ENCODE measurements around the gene SPHK1. TPM values are rescaled to one million over a fixed set of nuclear protein-coding genes. Genes with fewer than 3 reads are reported as not detected.

SPHK1 gene
- total RNA-seq, 1 donor from 2014 or later: 120 TPM

DNA sequence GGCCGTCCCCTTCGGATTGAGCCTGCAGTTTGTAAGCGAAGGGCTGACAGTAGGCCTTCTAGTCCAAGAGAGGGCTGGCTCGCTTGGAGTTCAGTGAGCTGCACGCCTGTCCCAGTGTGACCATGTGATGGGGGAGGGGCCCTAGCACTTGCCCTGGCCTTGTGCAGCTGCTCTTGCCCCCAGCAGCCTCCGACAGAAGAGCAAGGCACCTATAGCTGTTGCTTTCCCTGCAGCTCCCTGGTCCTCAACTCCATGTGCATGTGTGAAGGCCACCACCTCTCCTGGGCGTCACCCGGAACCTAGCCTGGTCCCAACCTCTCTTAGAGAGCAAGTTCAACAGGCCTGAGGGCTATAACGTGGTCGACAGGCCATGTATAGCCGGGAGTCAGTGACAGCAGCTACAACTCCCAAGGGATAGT, 5.6 kb downstream of the SPHK1 start:
- Histone ChIP-seq H3K27me3 (no peaks in the 10 kb centered on the region), H3K9me3 (no peaks in the 10 kb centered on the region), H3K4me1 (peaks cover 0 to 12% of the 10 kb centered on the region in 2 donors), H3K36me3 (peaks cover 27 to 40% of the 10 kb centered on the region in 2 donors), H3K4me3 (no peak overlapping the region), H3K27ac (no peak overlapping the region)
- intact Hi-C loops (cut with DNase I): no loop called here
- DNase-seq (ENCODE audit: low spot score in 2 of 2): no peak
- TF ChIP-seq, protein P1, sequence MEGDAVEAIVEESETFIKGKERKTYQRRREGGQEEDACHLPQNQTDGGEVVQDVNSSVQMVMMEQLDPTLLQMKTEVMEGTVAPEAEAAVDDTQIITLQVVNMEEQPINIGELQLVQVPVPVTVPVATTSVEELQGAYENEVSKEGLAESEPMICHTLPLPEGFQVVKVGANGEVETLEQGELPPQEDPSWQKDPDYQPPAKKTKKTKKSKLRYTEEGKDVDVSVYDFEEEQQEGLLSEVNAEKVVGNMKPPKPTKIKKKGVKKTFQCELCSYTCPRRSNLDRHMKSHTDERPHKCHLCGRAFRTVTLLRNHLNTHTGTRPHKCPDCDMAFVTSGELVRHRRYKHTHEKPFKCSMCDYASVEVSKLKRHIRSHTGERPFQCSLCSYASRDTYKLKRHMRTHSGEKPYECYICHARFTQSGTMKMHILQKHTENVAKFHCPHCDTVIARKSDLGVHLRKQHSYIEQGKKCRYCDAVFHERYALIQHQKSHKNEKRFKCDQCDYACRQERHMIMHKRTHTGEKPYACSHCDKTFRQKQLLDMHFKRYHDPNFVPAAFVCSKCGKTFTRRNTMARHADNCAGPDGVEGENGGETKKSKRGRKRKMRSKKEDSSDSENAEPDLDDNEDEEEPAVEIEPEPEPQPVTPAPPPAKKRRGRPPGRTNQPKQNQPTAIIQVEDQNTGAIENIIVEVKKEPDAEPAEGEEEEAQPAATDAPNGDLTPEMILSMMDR (IDR thresholded peaks at IDR 0.05): no peak

GRCh38 chr17:76391200-76391715, 6.8 kb downstream of the SPHK1 start:
- Histone ChIP-seq H3K36me3 (peaks cover 36 to 53% of the 10 kb centered on the region in 2 donors), H3K4me1 (peaks cover 0 to under 1% of the 10 kb centered on the region in 2 donors), H3K4me3 (no peak overlapping the region), H3K27ac (no peak overlapping the region), H3K27me3 (no peaks in the 10 kb centered on the region), H3K9me3 (no peaks in the 10 kb centered on the region)
- TF ChIP-seq, protein P1 (IDR thresholded peaks at IDR 0.05): no peak
- intact Hi-C loops (cut with DNase I): no loop called here
- no peak for DNase-seq (ENCODE audit: low spot score in 2 of 2)

- TF ChIP-seq, protein P1 (IDR thresholded peaks at IDR 0.05): no peak
- peaks cover 56 to 73% of the 10 kb centered on the region in 2 donors for H3K36me3 ChIP-seq
- H3K4me1 ChIP-seq: no peaks in the 10 kb centered on the region
- H3K27ac ChIP-seq: no peak overlapping the region
- no peaks in the 10 kb centered on the region for H3K9me3 ChIP-seq
- DNase-seq (ENCODE audit: low spot score in 2 of 2): no peak
- no peaks in the 10 kb centered on the region for H3K27me3 ChIP-seq
- no peak overlapping the region for H3K4me3 ChIP-seq
- intact Hi-C loops (cut with DNase I): no loop called here
Measured at GRCh38 chr17:76394166-76394565, 9.8 kb downstream of the SPHK1 start.

DNA sequence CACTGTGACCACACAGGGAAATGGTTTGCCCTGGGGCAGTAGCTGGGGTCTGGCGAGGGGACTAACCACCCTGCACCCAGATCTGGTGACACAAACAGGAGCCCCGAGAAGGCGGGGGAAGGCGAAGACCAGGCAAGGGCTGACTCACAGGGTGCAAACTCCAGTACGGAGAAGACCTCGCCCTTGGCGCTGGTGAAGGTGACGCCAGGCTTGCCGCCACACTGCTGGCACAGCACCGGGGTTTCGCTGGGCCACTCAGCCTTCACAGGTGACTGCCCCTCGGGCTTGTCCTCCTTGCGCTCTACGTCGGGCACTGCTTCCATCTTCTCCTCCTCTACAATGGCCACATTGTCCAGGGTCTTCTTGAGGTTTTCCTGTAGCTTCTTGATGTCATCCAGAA, 11.6 kb downstream of the SPHK1 start:
- no peak for DNase-seq (ENCODE audit: low spot score in 2 of 2)
- intact Hi-C loops (cut with DNase I): no loop called here
- peaks cover 66 to 85% of the 10 kb centered on the region in 2 donors for H3K36me3 ChIP-seq
- TF ChIP-seq, protein P1 (IDR thresholded peaks at IDR 0.05): no peak
- H3K4me3 ChIP-seq: no peak overlapping the region
- H3K27ac ChIP-seq: no peak overlapping the region
- H3K27me3 ChIP-seq: no peaks in the 10 kb centered on the region
- no peaks in the 10 kb centered on the region for H3K9me3 ChIP-seq
- no peaks in the 10 kb centered on the region for H3K4me1 ChIP-seq

DNA sequence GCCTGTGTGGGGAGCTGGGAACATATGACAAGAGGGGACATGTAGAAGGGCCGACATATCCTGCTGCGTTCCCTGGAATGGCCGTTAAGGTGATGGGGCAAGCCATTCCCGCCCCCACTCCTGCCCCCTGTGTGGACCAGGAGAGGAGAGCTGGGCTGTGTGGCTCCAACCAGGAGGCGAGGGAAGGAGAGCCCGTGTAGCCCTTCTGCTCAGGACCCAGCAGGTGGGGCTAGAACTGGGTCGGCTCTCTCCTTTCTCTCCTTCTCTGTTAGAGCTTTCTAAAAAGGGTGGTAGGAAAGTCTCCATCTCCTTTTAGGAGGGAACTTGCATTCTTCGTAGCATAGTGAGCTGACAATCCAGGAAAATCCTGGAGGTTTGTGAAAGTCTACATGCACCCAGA, 12.8 kb downstream of the SPHK1 start:
- DNase-seq (ENCODE audit: low spot score in 2 of 2): no peak
- Histone ChIP-seq H3K4me3 (no peak overlapping the region), H3K27me3 (no peaks in the 10 kb centered on the region), H3K9me3 (no peaks in the 10 kb centered on the region), H3K36me3 (peaks cover 63 to 88% of the 10 kb centered on the region in 2 donors), H3K27ac (no peak overlapping the region), H3K4me1 (no peaks in the 10 kb centered on the region)
- intact Hi-C loops (cut with DNase I): no loop called here
- TF ChIP-seq, protein P1 (IDR thresholded peaks at IDR 0.05): no peak

Data from ascending aorta (tissue), 2 donors.